ENCODE measurements around the gene LMBR1L.

GRCh38 chr12:49147384-49147783 is 36.7 kb upstream of the LMBR1L start:
- TF ChIP-seq CTCF (conservative IDR thresholded peaks at IDR 0.05; ENCODE audit: low read length) = no peak
- TF ChIP-seq EZH2phosphoT487 (IDR thresholded peaks at IDR 0.05; ENCODE audit: borderline replicate concordance) = no peak

All from Loucy (cell line).